Measurements from ENCODE around the gene MEF2C. TPM values are rescaled to one million over a fixed set of nuclear protein-coding genes. Genes with fewer than 3 reads are reported as not detected.

MEF2C gene
- total and polyA plus RNA-seq, 2 experiments from 2014 or later = 3.2 to 3.4 TPM

- no peak overlapping the region for H3K4me3 ChIP-seq
- H3K27ac ChIP-seq = no peak overlapping the region
- WGBS, 2 experiments (ENCODE audit: low coverage in 1 of 2, low lambda C conversion rate in 2 of 2, missing lambda C conversion rate in 2 of 2) = 43 to 56% methylated on average over 2 of the region's 2 CpGs
- in situ Hi-C loops (cut with MboI) = loop anchor here (25.0 kb wide), 2 partner anchors 1553 to 1678 kb away; no protein-coding TSS in a partner anchor
- TF ChIP-seq EZH2 (IDR thresholded peaks at IDR 0.05; ENCODE audit: insufficient read depth, poor library complexity, severe bottlenecking) = no peak
- TF ChIP-seq EZH2phosphoT487 (IDR thresholded peaks at IDR 0.05; ENCODE audit: insufficient read depth, low read depth) = no peak
- no peaks in the 10 kb centered on the region for H3K36me3 ChIP-seq (ENCODE audit: low read depth)
- no peaks in the 10 kb centered on the region for H3K79me2 ChIP-seq (ENCODE audit: insufficient read depth)
- H3K9me2 ChIP-seq (ENCODE audit: insufficient read depth) = no peaks in the 10 kb centered on the region
- no peak overlapping the region for H2AFZ ChIP-seq
- no peaks in the 10 kb centered on the region; the same call in 1 of the 2 replicates for H3K4me1 ChIP-seq (ENCODE audit: insufficient read depth)
- no peaks in the 10 kb centered on the region for H4K20me1 ChIP-seq (ENCODE audit: insufficient read depth)
- H3K4me2 ChIP-seq (ENCODE audit: unreplicated experiment) = no peak overlapping the region
- H3K9ac ChIP-seq = no peak overlapping the region
- H3K27me3 ChIP-seq (replicated peaks; ENCODE audit: insufficient read depth) = 0 out of 2 replicates have a peak, but pooled peaks cover 4% of the 10 kb centered on the region
- no peak for DNase-seq
- H3K9me3 ChIP-seq (ENCODE audit: low read depth) = no peaks in the 10 kb centered on the region
- no peaks in the 10 kb centered on the region for H3F3A ChIP-seq (ENCODE audit: insufficient read depth)
These were observed 174.1 kb downstream of the MEF2C start for GRCh38 chr5:88708682-88709398.

- Histone ChIP-seq H3K27ac (no peak overlapping the region), H2AFZ (no peak overlapping the region), H3K36me3 (ENCODE audit: low read depth) (no peaks in the 10 kb centered on the region), H3K79me2 (ENCODE audit: insufficient read depth) (no peaks in the 10 kb centered on the region), H3K4me1 (ENCODE audit: insufficient read depth) (no peaks in the 10 kb centered on the region; the same call in 1 of the 2 replicates), H3F3A (ENCODE audit: insufficient read depth) (no peaks in the 10 kb centered on the region), H3K4me2 (ENCODE audit: unreplicated experiment) (no peak overlapping the region), H3K4me3 (no peak overlapping the region), H4K20me1 (ENCODE audit: insufficient read depth) (no peaks in the 10 kb centered on the region), H3K9ac (no peak overlapping the region), H3K9me2 (ENCODE audit: insufficient read depth) (no peaks in the 10 kb centered on the region), H3K9me3 (ENCODE audit: low read depth) (no peaks in the 10 kb centered on the region), H3K27me3 (replicated peaks; ENCODE audit: insufficient read depth) (0 out of 2 replicates have a peak, but pooled peaks cover 6% of the 10 kb centered on the region)
- TF ChIP-seq EZH2 (IDR thresholded peaks at IDR 0.05; ENCODE audit: insufficient read depth, poor library complexity, severe bottlenecking) = no peak
- no peak for TF ChIP-seq EZH2phosphoT487 (IDR thresholded peaks at IDR 0.05; ENCODE audit: insufficient read depth, low read depth)
- 56 to 77% methylated on average over 1 of the region's 1 CpG for WGBS, 2 experiments (ENCODE audit: low coverage in 1 of 2, low lambda C conversion rate in 2 of 2, missing lambda C conversion rate in 2 of 2)
- in situ Hi-C loops (cut with MboI) = loop anchor here (25.0 kb wide), 2 partner anchors 1554 to 1679 kb away; no protein-coding TSS in a partner anchor
- DNase-seq = no peak
These were observed 175.0 kb downstream of the MEF2C start for GRCh38 chr5:88708021-88708420.

GRCh38 chr5:88707216-88707965 lies 175.6 kb downstream of the MEF2C start:
- H3K4me1 ChIP-seq (ENCODE audit: insufficient read depth) = no peaks in the 10 kb centered on the region; the same call in 1 of the 2 replicates
- no peak overlapping the region for H2AFZ ChIP-seq
- H3K27me3 ChIP-seq (replicated peaks; ENCODE audit: insufficient read depth) = 0 out of 2 replicates have a peak, but pooled peaks cover 7% of the 10 kb centered on the region
- TF ChIP-seq EZH2 (IDR thresholded peaks at IDR 0.05; ENCODE audit: insufficient read depth, poor library complexity, severe bottlenecking) = no peak
- TF ChIP-seq EZH2phosphoT487 (IDR thresholded peaks at IDR 0.05; ENCODE audit: insufficient read depth, low read depth) = no peak
- no peaks in the 10 kb centered on the region for H3K9me2 ChIP-seq (ENCODE audit: insufficient read depth)
- 47 to 48% methylated on average over 4 of the region's 4 CpGs for WGBS, 2 experiments (ENCODE audit: low coverage in 1 of 2, low lambda C conversion rate in 2 of 2, missing lambda C conversion rate in 2 of 2)
- no peaks in the 10 kb centered on the region for H3K9me3 ChIP-seq (ENCODE audit: low read depth)
- no peak overlapping the region for H3K9ac ChIP-seq
- in situ Hi-C loops (cut with MboI) = loop anchor here (25.0 kb wide), 2 partner anchors 1555 to 1680 kb away; no protein-coding TSS in a partner anchor
- H3F3A ChIP-seq (ENCODE audit: insufficient read depth) = no peaks in the 10 kb centered on the region
- no peak overlapping the region for H3K27ac ChIP-seq
- H3K4me2 ChIP-seq (ENCODE audit: unreplicated experiment) = no peak overlapping the region
- H3K79me2 ChIP-seq (ENCODE audit: insufficient read depth) = no peaks in the 10 kb centered on the region
- DNase-seq = no peak
- no peaks in the 10 kb centered on the region for H4K20me1 ChIP-seq (ENCODE audit: insufficient read depth)
- no peaks in the 10 kb centered on the region for H3K36me3 ChIP-seq (ENCODE audit: low read depth)
- H3K4me3 ChIP-seq = no peak overlapping the region

GRCh38 chr5:88702332-88702731 lies 180.7 kb downstream of the MEF2C start:
- no peak overlapping the region for H3K4me3 ChIP-seq

More at GRCh38 chr5:88702332-88702731, 180.7 kb downstream of the MEF2C start:
- Histone ChIP-seq H3K4me1 (ENCODE audit: insufficient read depth) (no peaks in the 10 kb centered on the region; the same call in 1 of the 2 replicates), H3K4me2 (ENCODE audit: unreplicated experiment) (no peak overlapping the region), H3F3A (ENCODE audit: insufficient read depth) (no peaks in the 10 kb centered on the region), H3K27me3 (replicated peaks; ENCODE audit: insufficient read depth) (peaks cover 31% of the 10 kb centered on the region), H4K20me1 (ENCODE audit: insufficient read depth) (no peaks in the 10 kb centered on the region), H3K9ac (no peak overlapping the region), H3K9me3 (ENCODE audit: low read depth) (no peaks in the 10 kb centered on the region), H3K9me2 (ENCODE audit: insufficient read depth) (no peaks in the 10 kb centered on the region), H3K36me3 (ENCODE audit: low read depth) (no peaks in the 10 kb centered on the region), H2AFZ (no peak overlapping the region), H3K27ac (no peak overlapping the region), H3K79me2 (ENCODE audit: insufficient read depth) (no peaks in the 10 kb centered on the region)
- DNase-seq = no peak
- TF ChIP-seq EZH2phosphoT487 (IDR thresholded peaks at IDR 0.05; ENCODE audit: insufficient read depth, low read depth) (no peak), EZH2 (IDR thresholded peaks at IDR 0.05; ENCODE audit: insufficient read depth, poor library complexity, severe bottlenecking) (no peak)
- 39 to 51% methylated on average over 4 of the region's 4 CpGs for WGBS, 2 experiments (ENCODE audit: low coverage in 1 of 2, low lambda C conversion rate in 2 of 2, missing lambda C conversion rate in 2 of 2)
- in situ Hi-C loops (cut with MboI) = loop anchor here (25.0 kb wide), 2 partner anchors 1560 to 1685 kb away; no protein-coding TSS in a partner anchor

All from GM23248 (cell line).